GM18951 (cell line): ENCODE results near the gene SGTB.
"Not testable (repeated sequence)": the region's sequence is repeated elsewhere in the genome, so short reads cannot be mapped to it uniquely, and the experiment has no call there.

Source experiments
- POLR2A ChIP-seq: IDR thresholded peaks from 4 replicates; pipeline ENCODE4 v1.6.1; 2011; ENCODE audit warnings: mild to moderate bottlenecking; ENCODE audit not compliant: insufficient read length, insufficient read depth; ENCODE audit errors: extremely low read depth
- in situ Hi-C: fragments of 300-500 bp; cut with MboI; formaldehyde crosslinking; loops from one replicate; pipeline ENCODE4 v1.12.0; 2022; ENCODE audit warnings: low sequenced_read_pairs, mixed read lengths, inconsistent platforms; ENCODE audit not compliant: unreplicated experiment

The SGTB gene

GRCh38 chr5:65623482-65623881 lies 98.4 kb downstream of the SGTB start:
- in situ Hi-C loops = no loop called here

DNA sequence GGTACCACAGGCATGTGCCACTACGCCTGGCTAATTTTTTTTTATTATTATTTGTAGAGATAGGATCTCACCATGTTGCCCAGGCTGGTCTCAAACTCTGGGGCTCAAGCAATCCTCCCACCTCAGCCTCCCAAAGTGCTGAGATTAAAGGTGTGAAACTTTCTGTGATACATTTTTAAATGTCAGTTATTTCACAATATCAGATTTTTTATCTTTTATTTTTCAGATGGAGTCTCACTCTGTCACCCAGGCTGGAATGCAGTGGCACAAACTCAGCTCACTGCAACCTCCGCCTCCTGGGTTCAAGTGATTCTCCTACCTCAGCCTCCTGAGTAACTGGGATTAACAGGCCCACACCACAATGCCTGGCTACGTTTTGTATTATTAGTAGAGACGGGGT lies 99.9 kb downstream of the SGTB start:
- in situ Hi-C loops = not testable (repeated sequence)

More at GRCh38 chr5:65623482-65623881, 98.4 kb downstream of the SGTB start:
- TF ChIP-seq POLR2A = no peak

DNA sequence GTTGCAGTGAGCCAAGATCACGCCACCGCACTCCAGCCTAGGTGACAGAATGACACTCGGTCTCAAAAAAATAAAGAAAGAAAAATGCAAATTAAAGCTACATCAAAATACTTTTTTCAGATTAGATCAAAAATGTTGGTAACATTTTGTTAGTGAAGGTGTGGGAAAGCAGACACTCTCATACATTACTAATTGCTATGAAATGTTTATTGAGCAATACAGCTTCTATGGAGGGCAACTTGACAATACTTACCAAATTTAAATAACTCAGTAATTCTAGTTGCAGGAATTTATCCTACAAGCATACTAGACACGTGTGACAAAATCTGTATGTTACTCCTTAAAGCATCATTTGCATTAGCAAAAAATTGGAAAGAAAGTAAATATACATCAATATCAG lies 101.9 kb downstream of the SGTB start:
- in situ Hi-C loops = no loop called here
- TF ChIP-seq POLR2A = no peak
